Right renal cortex interstitium (tissue), 3 donors: ENCODE measurements around the gene OR2A5. TPM values are rescaled to one million over a fixed set of nuclear protein-coding genes. Genes with fewer than 3 reads are reported as not detected.
"Not testable (repeated sequence)": the region's sequence is repeated elsewhere in the genome, so short reads cannot be mapped to it uniquely, and the experiment has no call there.

Experiments
- DNase-seq, 3 donors: peaks; one replicate each; pipeline ENCODE4 v3.0.0-alpha.2; 2013; ENCODE audit warnings: low read depth in 3 of 3, low spot score in 2 of 3
- polyA plus RNA-seq, 3 donors: library from polyadenylated mRNA; unstranded; fragments of 120-200 nt; gene quantifications; one replicate each; pipeline ENCODE4 v1.2.1, GENCODE V29; 2013; ENCODE audit not compliant: insufficient read length in 3 of 3

OR2A5 gene
- polyA plus RNA-seq, 3 donors, result 0.04 to 0.08 TPM; not detected in 1

DNA sequence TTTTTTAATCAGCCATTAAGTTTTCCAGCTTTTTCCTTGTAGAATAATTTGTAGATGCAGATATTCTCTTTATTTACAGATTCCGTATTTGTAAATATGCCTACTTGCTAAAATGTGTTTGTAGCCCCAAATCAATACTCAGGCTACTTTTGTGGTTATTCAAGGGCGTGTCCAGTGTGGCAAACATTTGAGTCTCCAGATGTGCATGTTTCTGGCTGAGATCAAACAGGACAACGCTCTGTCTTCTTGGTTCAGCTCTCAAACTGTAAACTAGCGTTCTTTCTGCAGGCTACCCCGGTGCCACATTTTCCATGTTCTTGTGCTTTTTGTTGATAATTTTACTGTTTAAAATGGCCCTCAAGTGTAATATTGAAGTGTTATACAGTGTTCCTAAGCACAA, 16.2 kb upstream of the OR2A5 start:
- no peak for DNase-seq

- no peak for DNase-seq
These were observed 15.6 kb upstream of the OR2A5 start for GRCh38 chr7:144032985-144033709.

- no peak for DNase-seq
These were observed 13.4 kb upstream of the OR2A5 start for GRCh38 chr7:144035385-144035784.

DNA sequence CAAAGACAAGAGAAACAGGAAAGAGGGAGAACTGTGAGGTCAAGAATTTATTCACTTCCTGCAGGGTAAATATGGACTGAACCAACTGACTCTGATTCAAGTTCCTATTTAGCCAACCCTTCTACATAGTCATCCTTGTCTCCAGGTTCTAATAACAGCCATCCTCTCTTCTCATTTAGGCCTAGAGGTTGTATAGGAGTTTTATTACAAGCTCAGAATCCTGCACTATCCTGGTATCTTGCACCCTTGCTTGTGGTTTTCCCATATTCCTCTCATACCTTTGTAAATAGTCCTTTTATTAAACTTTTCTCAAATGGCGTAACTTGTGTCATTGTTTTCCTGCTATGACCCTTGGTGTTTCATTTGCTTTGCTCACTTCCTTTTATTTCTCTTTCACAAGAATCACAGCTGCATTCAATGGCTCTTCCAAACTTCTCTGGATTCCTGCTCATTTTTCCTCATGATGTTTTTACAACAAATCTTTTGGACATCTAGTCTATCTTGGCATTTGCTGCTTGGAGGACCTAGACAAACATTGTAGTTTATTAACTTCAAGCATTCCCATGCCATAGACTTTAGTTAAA, 12.4 kb upstream of the OR2A5 start:
- DNase-seq, result no peak

DNA sequence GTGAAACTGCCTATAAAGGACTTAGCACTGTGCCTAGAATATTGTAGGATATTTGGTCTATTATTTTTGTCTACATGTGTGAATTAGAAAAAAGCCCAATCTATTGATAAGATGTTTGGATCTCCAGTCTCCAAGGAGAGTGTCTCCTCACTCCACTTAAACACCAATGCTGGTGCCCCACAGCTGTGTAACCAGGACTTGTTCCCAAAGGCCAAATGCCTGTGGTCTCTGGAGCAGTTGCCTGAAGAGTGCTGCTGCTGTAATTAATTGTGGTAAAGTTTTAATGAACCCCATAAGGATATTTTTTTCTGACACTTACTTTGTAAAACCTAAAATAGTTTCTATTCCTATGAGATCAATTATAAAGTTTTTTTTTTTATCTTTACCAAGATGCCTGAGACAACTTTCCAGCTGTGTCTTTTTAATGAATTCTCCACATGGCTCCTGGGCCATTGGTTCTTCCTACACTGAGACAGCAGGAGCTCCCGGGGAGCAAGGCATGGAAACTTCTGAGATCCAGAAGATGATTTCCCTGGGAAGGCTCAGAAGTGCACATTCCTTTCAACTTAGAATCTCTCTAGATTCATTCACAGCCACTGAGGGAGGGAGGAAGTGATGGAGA, 11.2 kb upstream of the OR2A5 start:
- DNase-seq, result no peak

DNA sequence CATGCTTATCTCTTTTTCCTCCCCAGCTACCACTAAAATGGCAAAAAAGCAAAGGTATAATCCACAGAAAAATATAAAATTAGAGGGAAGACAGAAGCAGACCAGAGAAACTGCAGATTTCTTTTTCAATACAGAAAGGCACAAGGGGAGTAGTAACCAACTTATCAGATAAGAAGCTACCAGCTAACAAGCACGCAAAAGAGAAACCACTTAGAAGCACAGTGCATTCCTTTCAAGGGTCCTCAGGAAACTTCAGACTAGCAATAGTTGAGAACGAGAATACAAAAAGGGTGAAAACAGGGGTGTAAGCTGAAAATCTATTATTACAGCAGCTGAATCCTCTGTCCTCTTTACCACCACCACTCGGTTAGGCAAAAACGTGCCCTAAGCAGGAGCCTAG, 9.9 kb upstream of the OR2A5 start:
- no peak for DNase-seq

DNA sequence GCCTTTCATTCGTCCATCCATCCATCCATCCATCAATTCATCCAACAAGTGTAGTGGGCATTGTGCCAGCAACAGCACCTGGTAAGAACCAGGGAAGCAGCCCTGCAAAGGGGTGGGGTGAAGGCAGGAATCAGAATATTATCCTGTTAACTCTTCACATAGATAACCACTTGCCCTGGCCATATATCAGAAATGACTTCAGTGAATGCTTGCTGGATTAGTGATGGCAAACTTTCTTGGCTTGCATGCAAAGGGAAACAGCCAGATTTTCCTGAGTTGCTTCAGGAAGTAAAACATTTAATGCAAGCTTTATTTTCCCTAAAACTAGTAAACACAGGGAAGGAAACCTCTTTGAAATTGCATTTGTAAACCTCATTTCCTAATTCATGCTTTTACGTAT, 743 bp downstream of the OR2A5 start:
- no peak for DNase-seq

- no peak for DNase-seq
These were observed 1.3 kb downstream of the OR2A5 start for GRCh38 chr7:144050093-144050492.

DNA sequence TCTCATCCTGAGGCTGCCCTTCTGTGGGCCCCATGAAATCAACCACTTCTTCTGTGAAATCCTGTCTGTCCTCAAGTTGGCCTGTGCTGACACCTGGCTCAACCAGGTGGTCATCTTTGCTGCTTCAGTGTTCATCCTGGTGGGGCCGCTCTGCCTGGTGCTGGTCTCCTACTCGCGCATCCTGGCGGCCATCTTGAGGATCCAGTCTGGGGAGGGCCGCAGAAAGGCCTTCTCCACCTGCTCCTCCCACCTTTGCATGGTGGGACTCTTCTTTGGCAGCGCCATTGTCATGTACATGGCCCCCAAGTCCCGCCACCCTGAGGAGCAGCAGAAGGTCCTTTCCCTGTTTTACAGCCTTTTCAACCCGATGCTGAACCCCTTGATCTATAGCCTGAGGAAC, 2.1 kb downstream of the OR2A5 start:
- DNase-seq, result not testable (repeated sequence)

DNA sequence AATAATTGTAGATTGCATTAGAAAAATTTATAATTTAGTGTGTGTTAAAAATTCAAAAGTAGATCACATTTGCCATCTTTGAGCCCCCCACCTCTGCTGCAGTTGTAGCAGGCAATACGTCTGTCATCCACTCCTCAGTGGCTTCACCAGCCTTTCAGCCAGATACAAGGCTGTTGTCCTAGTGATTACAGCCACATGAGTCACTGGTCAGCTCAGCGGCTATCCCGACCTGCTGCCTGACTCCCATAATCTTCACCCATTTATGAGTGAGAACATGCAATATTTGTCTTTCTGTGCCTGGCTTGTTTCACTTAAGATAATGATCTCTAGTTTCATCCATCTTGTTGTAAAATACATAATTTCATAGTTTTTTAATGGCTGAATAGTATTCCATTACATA, 9.2 kb downstream of the OR2A5 start:
- no peak for DNase-seq

DNA sequence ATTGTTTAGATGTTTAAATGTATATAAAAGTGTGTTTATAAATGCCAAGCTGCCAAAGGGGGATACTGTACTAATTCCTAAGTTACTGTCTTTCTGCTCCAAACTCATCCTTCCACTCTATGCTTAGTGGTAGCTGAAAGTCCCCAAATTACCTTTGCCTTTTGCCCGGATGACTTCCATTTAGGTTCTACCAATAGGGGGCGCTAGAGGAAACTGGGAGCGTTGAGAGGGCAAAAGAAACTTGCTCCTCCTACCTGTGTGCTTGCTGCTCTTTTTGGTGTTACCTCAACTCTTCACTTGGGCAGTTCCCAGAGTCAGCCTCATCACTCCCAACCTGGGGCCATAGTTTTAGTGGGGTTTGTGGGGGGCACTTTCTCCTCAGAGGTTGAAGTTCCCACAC, 15.0 kb downstream of the OR2A5 start:
- no peak for DNase-seq

GRCh38 chr7:144069511-144069910, 20.8 kb downstream of the OR2A5 start, which contains the start of gene OR2A25:
Gene OR2A25 (plus strand): TSS chr7:144069811. CDS start chr7:144074220, 4,409 bp downstream.
- no peak for DNase-seq

GRCh38 chr7:144069953-144070352, 21.2 kb downstream of the OR2A5 start:
- DNase-seq, result no peak

DNA sequence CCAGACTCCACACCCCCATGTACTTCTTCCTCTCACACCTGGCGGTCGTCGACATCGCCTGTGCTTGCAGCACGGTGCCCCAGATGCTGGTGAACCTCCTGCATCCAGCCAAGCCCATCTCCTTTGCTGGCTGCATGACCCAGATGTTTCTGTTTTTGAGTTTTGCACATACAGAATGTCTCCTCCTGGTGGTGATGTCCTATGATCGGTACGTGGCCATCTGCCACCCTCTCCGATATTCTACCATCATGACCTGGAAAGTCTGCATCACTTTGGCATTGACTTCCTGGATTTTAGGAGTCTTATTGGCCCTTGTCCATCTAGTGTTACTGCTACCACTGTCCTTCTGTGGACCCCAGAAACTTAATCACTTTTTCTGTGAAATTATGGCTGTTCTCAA, 25.6 kb downstream of the OR2A5 start:
- DNase-seq, result no peak

DNA sequence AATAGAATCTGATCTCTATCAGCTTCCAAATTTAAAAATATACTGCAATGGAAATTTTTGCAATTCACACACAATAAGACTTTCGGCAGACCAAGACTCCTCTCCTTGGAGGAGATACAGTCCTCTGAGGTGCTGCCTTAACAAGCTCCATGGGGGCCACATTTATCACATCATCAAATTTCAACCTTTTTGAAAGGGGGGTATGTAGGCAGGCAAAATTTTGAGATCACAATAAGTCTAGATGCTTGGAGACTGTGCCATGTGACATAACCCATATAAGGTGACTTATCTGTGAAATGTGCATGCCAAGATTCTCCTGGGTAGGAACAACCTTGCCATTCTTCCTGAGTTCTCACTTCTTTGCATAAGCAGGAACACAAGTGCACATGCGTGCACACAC, 37.2 kb downstream of the OR2A5 start, which contains the start of gene OR2A12:
Gene OR2A12, plus strand, starts transcription at position 301 of the 400 bp plus-strand sequence. CDS start 8,830 bp downstream, outside the sequence.
- DNase-seq, result no peak

DNA sequence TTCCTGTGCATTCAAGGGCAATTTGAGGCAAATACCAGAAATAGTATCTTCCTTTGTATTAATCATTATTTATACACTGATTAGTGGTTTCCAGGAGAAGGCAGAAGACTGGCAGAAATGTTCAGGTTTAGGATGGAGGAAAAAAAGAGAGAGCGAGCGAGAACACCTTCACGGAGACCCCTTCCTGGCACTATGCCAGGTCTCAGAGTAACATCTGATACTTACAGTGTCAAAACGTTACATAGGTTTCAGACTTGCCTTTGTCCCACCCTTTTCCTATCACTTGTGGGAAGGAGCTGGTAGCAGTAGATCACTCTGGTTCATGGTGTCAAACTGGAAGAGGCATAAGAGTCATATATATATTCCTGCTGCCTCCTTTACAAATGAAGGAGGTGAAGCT, 38.0 kb downstream of the OR2A5 start:
- DNase-seq, result no peak

DNA sequence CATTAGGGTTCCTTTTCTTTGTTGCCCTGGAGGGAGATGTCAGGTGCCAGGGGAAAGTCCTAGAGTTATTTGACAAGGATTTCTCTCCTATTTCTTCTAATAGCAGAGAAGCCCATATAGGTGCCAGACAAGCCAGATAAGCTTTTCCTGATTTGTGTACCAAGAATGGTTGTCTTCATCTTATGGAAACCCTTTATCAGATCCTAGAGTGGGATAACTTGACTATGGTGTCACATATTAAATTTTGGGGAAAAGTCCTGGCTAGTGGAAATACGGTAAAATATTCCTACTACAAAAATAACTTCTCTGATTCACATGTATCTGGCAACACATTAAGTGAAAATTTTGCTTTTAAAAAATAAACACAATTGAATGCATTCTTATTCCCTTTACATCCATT, 38.5 kb downstream of the OR2A5 start:
- DNase-seq, result no peak

- no peak for DNase-seq
These were observed 41.9 kb downstream of the OR2A5 start for GRCh38 chr7:144090667-144091066.

- no peak for DNase-seq
These were observed 50.0 kb downstream of the OR2A5 start for GRCh38 chr7:144098776-144099175.

- DNase-seq, result no peak
These were observed 51.9 kb downstream of the OR2A5 start for GRCh38 chr7:144100607-144101006.

DNA sequence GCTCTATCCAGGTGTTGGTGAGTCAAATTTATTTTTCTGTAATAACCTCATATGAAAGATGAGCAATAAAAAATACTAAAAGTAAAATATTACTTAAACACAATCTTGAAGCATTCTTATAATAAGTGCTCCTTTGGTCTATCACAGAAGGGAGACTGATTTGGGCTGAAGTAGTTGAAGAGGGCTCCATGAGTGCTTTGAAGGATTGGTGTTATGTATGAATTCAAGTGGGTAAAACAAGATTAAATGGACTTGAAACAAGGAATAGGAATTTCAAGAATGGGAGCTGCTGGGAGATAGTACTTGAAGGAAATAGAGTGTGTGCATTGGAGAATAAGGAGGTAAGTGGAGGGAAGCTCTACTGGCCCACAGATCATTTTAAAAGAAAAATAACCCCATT, 53.3 kb downstream of the OR2A5 start:
- DNase-seq, result no peak

DNA sequence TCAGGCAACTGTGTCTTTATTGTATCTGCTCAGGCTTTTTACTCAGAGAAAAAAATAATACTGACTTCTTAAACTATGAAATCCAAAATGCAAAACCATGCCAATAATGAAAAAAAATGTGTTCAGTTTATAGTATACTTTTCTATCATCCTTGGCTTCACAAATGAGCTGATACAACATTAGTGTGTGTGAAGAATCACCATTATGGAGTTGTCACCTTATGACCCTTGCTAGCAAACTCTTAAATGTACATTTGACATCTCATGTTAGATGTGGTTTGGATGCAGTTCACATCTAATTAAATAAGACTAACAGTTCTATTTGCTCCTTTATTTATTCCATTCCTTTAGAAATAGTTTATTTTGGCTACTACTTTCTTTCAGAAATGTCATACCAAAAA, 56.5 kb downstream of the OR2A5 start:
- DNase-seq, result no peak
